Measurements from ENCODE around the gene ATMIN.

The ATMIN gene

GRCh38 chr16:81070979-81071378, 35.3 kb downstream of the ATMIN start:
- TF ChIP-seq GATA3 (IDR thresholded peaks at IDR 0.05; ENCODE audit: low read depth, low read length): no peak
- no peak for TF ChIP-seq GATA2 (IDR thresholded peaks at IDR 0.05; ENCODE audit: low read depth, low read length)

DNA sequence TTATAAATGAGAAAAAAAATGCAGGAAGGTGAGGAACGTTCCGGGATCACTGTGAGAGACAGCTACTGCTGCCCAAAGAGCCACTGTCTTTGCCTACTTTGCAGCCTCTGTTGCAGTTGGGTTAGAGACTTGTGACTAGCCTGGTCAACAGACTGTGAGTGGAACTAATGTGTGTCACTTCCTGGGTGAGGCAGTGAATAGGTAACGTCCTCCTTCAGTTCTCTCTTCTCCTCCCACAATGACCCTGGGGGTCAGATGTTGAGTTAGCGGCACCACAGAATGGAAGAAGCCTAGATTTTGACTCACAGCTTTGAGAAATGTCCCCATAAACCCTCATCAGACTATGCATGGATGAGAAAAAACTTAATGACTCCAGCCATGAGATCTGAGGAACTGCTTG, 36.2 kb downstream of the ATMIN start:
- TF ChIP-seq GATA2 (IDR thresholded peaks at IDR 0.05; ENCODE audit: low read depth, low read length) (no peak), GATA3 (IDR thresholded peaks at IDR 0.05; ENCODE audit: low read depth, low read length) (no peak)

DNA sequence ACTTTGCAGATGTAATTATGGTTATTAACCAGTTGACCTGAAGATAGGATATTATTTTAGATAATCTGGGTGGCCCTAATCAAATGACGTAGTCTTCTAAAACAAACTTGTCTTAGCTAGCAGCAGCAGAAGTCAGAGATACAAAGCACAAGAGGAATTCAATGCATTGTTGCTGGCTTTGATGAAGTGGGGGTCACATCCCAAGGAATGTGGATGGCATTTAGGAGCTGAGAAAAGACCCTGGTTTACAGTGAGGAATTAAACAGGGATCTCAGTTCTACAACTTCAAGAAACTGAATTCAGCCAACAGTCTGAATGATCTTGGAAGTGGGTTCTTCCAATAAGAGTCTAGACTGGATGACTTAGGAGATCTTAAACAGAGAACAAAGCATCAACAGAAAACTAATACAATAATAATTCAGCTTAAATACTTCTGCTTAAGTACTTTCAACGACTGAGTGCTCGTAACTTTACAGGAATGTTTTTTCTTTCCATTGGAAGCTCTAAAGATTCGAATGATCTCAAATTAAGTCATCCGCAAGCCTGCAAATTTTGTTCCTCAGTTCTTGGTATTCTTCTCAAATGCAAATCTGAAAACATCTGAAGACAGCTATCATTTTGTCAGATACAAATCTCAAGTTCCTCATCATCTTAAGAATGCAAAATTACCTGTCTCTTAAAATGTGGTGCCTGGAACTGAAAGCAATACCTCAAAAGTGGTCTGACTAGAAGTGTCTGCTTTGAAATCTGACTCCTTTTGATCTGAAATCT, 38.1 kb downstream of the ATMIN start:
- TF ChIP-seq GATA2 (IDR thresholded peaks at IDR 0.05; ENCODE audit: low read depth, low read length): no peak
- no peak for TF ChIP-seq GATA3 (IDR thresholded peaks at IDR 0.05; ENCODE audit: low read depth, low read length)

DNA sequence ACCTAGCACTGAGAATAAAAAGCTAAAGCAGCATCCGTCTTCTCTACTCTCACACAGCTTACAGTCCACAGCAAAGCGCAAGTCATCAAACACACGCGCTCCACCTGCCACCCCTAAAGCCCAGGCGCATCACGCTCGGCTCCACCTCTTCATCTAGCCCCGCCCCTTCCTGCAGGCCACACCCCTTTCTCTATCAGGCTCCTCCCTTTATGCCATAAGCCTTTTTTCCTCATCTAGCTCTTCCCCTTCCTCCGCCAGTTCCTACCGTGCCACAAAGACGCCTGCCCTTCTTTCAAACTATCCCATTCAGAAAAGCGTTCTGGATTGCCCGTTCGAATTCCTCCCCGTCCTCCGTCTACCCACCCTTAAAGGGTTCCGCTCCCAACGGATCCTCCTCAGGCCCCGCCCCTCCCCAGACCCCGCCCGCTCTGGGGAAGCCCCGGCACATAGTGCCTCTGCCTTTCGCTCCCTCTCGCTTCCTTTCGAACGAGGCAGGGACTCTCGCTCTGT, 41.0 kb downstream of the ATMIN start:
- TF ChIP-seq GATA3 (IDR thresholded peaks at IDR 0.05; ENCODE audit: low read depth, low read length): no peak
- no peak for TF ChIP-seq GATA2 (IDR thresholded peaks at IDR 0.05; ENCODE audit: low read depth, low read length)

DNA sequence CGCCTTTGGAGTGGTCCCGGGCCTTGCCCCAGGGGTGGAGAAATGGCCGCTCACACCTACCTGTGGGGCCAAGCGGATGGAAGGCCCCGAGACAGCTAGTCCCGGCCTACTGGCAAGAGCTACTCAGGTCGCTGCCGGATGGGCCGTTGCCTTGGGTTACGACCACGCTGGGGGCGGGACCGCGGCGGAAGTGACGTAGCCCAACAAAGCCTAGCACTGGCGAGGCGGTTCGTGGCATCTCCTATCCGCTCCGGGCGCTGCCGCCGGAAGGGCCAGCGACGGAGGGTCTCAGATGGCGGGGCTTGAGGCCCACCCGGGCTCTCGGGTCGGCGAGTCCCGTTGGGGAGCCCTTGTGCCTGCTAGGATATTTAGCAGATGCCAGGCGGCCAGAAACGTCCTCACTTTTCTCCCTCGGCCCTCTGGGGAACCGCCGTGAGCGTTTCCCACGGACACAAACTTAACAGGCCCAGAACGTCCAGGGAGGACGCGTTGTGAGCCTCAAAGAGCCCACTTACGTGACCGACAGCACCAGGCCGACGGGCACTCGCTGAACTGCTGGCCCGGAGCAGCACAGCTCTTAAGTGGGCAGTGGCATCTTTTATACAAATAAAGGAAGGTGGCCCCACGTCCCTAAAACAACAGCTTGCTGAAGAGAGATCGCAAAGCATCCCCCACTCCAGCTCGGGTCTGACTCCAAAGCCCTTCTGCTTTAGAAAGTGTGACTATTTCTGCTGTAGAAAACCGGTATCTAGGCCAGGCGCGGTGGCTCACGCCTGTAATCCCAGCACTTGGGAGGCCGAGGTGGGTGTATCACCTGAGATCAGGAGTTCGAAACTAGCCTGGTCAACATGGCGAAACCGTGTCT, 41.7 kb downstream of the ATMIN start, which contains the start of gene C16orf46:
Gene C16orf46 (minus strand): TSS at position 163 of the 865 bp plus-strand sequence. CDS start 13,283 bp downstream, outside the sequence.
- TF ChIP-seq GATA3 (IDR thresholded peaks at IDR 0.05; ENCODE audit: low read depth, low read length) (no peak), GATA2 (IDR thresholded peaks at IDR 0.05; ENCODE audit: low read depth, low read length) (no peak)

DNA sequence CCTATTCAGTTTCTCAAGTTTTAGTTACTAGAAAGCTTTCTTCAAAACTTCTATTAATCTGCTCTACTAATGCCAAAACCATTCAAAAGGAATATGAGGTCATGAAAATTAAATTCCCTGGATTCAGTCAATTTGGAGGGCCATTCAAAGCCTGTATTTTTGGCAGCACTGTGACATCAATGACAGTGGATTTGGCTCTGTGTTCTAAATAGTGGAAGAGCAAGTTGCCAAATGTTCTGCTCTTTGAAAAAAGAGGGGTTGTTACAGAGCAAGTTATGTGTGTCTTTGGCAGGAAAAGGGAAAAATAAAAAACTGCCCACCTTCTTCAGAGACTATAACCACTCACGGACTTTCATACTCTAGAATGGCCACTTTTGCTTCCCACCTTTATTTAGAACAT, 44.6 kb downstream of the ATMIN start:
- TF ChIP-seq GATA2 (IDR thresholded peaks at IDR 0.05; ENCODE audit: low read depth, low read length): no peak
- TF ChIP-seq GATA3 (IDR thresholded peaks at IDR 0.05; ENCODE audit: low read depth, low read length): no peak

- TF ChIP-seq GATA3 (IDR thresholded peaks at IDR 0.05; ENCODE audit: low read depth, low read length) (no peak), GATA2 (IDR thresholded peaks at IDR 0.05; ENCODE audit: low read depth, low read length) (no peak)
These were observed 45.4 kb downstream of the ATMIN start for GRCh38 chr16:81081014-81081413.

DNA sequence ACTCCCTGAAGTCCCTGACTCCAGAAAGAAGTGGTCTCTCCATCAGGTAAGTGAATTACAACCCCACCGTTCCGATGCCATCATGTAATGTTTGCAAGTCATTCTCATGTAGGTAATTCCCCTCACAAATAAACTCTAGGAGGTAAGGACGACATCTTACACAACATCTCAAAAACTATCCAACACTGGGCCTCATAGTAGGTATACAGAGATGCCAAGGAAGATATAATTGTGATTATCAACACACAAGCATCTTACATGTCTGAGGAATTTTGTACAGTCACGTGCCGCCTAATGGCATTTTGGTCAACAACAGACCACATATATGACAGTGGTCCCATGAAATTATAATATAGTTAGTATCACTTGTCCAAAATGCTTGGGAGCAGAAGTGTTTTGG, 53.2 kb downstream of the ATMIN start:
- TF ChIP-seq GATA2 (IDR thresholded peaks at IDR 0.05; ENCODE audit: low read depth, low read length) (no peak), GATA3 (IDR thresholded peaks at IDR 0.05; ENCODE audit: low read depth, low read length) (no peak)

DNA sequence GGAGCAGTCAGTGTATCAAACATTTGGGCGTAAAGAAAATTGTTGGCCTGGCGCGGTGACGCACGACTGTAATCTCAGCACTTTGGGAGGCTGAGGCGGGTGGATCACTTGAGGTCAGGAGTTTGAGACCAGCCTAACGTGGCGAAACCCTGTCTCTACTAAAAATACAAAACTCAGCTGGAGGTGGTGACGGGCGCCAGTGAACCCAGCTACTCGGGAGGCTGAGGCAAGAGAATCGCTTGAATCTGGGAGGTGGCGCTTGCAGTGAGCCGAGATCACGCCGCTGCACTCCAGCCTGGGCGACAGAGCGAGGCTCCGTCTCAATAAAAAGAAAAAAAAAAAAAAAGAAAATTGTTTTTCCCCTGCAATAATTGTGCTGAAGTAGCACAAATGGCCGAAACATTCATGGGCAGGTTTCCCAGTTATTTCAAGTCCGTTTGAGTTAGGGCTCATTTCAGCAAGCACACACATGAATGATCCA, 59.2 kb downstream of the ATMIN start:
- TF ChIP-seq GATA3 (IDR thresholded peaks at IDR 0.05; ENCODE audit: low read depth, low read length) (no peak), GATA2 (IDR thresholded peaks at IDR 0.05; ENCODE audit: low read depth, low read length) (no peak)

DNA sequence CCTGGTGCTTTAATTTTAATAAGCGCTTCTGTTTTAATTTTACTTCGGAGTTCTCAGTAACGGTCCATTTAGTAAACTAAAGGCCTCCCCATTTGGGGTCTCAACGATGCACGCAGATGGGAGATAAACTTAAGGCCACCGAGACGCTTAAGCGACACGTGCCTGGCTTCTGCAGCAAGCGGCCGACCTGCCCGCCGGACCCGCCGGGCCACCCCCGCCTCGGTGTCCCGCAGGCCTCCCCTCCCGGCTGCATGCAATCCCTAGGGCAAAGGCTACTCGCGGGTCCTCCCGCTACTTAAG, 60.0 kb downstream of the ATMIN start:
- no peak for TF ChIP-seq GATA3 (IDR thresholded peaks at IDR 0.05; ENCODE audit: low read depth, low read length)
- no peak for TF ChIP-seq GATA2 (IDR thresholded peaks at IDR 0.05; ENCODE audit: low read depth, low read length)

DNA sequence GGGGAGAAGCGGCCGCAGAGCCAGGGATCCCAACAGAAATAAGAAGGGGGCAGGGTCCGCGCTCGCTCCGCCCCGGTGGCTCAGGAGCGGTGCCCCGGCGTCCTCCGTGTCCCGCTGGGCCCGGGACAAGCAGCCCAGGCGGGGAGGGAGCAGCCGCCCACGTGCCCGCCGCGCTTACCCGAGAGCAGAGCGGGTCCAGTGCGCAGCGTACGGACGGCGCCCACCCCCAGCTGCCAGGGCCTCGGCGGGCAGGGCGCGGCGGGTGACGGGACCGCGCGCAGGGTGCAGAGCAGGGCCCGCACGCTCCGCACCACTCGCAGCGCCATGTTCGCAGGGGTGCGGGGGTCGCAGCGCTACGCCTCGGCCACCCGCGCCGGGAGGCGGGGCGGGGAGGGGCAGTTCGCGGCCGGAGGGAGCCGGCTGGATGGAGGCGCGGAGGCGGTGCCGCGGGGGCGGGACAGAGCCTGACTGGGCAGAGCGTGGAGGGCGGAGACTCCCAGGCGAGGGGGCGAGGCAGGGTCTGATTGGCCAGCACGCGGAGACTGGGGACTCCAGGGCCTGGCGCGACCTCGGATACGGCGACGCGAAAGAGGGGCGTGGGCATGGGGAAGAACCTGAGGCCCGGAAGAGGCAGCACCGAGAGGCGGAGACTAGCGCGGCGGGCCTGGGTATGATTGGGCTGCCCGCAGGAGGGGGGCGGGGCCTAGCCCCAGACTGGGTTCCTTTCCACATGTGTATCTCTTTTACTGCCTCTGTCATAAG, 60.5 kb downstream of the ATMIN start, which contains the start of gene GCSH:
Gene GCSH (minus strand): TSS at position 443 of the 762 bp plus-strand sequence. CDS start 117 bp downstream, at position 326.
- TF ChIP-seq GATA3 (IDR thresholded peaks at IDR 0.05; ENCODE audit: low read depth, low read length) (no peak), GATA2 (IDR thresholded peaks at IDR 0.05; ENCODE audit: low read depth, low read length) (no peak)

GRCh38 chr16:81096715-81097208, 61.1 kb downstream of the ATMIN start:
- TF ChIP-seq GATA2 (IDR thresholded peaks at IDR 0.05; ENCODE audit: low read depth, low read length) (no peak), GATA3 (IDR thresholded peaks at IDR 0.05; ENCODE audit: low read depth, low read length) (no peak)
